Uterus (tissue), 4 donors: ENCODE measurements around the gene SLC2A10. TPM values are rescaled to one million over a fixed set of nuclear protein-coding genes. Genes with fewer than 3 reads are reported as not detected.
A peak's percentile ranks its signal among the peaks of the same experiment; 100 is the strongest.

Source experiments
- DNase-seq, 2 donors: peaks; one replicate each; pipeline ENCODE4 v3.0.0-alpha.2; 2019 to 2020
- H3K27ac ChIP-seq, 2 donors: fragments of 200-600 bp; sonication (generic); 1 replicate in 1 of 2; 2 replicates in 1 of 2; pipeline ENCODE4 v1.5.1; 2016 to 2018
- H3K27me3 ChIP-seq, 2 donors: fragments of 200-600 bp; sonication (generic); one replicate each; pipeline ENCODE4 v1.5.1; 2018 to 2019; ENCODE audit warnings: control low read depth in 1 of 2
- H3K36me3 ChIP-seq, 2 donors: fragments of 200-600 bp; sonication (generic); one replicate each; pipeline ENCODE4 v1.5.1; 2019; ENCODE audit warnings: control low read depth in 1 of 2
- H3K4me1 ChIP-seq, 2 donors: fragments of 200-600 bp; sonication (generic); one replicate each; pipeline ENCODE4 v1.5.1; 2018 to 2019; ENCODE audit warnings: control low read depth in 1 of 2
- H3K4me3 ChIP-seq, 2 donors: fragments of 200-600 bp; sonication (generic); 1 replicate in 1 of 2; 2 replicates in 1 of 2; pipeline ENCODE4 v1.5.1; 2018 to 2019; ENCODE audit warnings: mild to moderate bottlenecking in 1 of 2
- H3K9me3 ChIP-seq, 2 donors: fragments of 200-600 bp; sonication (generic); one replicate each; pipeline ENCODE4 v1.5.1; 2019; ENCODE audit warnings: control low read depth in 1 of 2
- POLR2A ChIP-seq, 2 donors: fragments of 450-650 bp; IDR thresholded peaks; one replicate each; pipeline ENCODE4 v1.6.1; 2016; ENCODE audit warnings: antibody characterized with exemption in 2 of 2, mild to moderate bottlenecking in 1 of 2, moderate library complexity in 1 of 2
- intact Hi-C: fragments of 100-400 bp; cut with DNase I; formaldehyde crosslinking; loops from one replicate; pipeline ENCODE4 v1.15.1; 2023; ENCODE audit warnings: low total_unique reads
- total RNA-seq, 4 donors: library from RNA; depleted of rRNA in 3 of 4; stranded (reverse); fragments of >200 nt in 3 of 4; gene quantifications; one replicate each; pipeline versions ENCODE4 v1.1.0 to v1.2.4, GENCODE V29; 2014 to 2023
- TF ChIP-seq, protein P1 (sequence below), 4 experiments: fragments of 200-600 bp in 2 of 4; fragments of 450-650 bp in 2 of 4; sonication (generic) in 2 of 4; IDR thresholded peaks; one replicate each; pipeline ENCODE4 v1.5.1; 2016 to 2019; ENCODE audit warnings: antibody characterized with exemption in 4 of 4, mild to moderate bottlenecking in 2 of 4, moderate library complexity in 1 of 4
- donor health status: DM: yes; HTN: yes; CAD: no.

Gene SLC2A10
- total RNA-seq, 4 donors from 2014 or later: 1.3 to 32.3 (median 12.6) TPM

DNA sequence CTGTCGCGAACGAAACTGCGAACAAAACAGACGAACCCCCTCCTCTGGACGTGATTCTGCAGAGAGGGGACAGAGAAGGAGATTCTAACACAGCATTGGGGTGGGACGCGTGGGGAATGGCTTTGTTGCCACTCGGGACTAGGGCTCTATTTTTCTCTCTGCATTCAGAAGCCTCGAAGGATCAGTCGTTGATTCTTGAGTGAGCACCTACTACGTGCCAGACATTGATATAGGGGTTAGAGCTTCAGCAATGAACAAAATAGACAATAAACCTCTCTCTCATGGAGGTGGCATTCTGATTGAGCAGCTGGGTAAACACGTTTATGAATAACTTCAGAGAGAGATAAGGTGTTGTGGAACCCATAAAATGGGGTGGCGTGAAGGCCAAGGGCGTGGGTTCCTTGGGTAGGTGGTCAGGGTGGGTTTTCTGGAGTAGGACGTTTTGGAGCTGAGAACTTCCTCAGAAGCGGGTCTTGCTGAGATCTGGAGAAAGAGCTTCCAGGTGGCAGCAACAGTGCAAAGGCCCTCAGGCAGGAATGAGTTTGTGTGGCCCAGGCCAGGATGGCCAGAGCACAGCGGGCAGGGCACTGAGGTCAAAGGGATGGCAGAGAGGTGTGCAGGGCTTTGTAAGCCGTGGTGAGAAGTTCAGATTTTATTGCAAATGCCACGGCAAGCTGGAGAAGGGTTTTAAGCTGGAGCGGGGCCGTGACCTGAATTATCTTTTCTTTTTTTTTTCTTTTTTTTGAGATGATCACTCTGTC, 884 bp downstream of the SLC2A10 start:
- no peaks in the 10 kb centered on the region for H3K36me3 ChIP-seq
- peak overlapping the region; percentile 71 to 79 for H3K27ac ChIP-seq
- no peaks in the 10 kb centered on the region for H3K27me3 ChIP-seq
- intact Hi-C loops: no loop called here
- no peak for TF ChIP-seq POLR2A (IDR thresholded peaks at IDR 0.05)
- DNase-seq: no peak
- no peaks in the 10 kb centered on the region for H3K9me3 ChIP-seq
- H3K4me3 ChIP-seq: peak overlapping the region; percentile 51 to 57
- H3K4me1 ChIP-seq: no peaks in the 10 kb centered on the region

DNA sequence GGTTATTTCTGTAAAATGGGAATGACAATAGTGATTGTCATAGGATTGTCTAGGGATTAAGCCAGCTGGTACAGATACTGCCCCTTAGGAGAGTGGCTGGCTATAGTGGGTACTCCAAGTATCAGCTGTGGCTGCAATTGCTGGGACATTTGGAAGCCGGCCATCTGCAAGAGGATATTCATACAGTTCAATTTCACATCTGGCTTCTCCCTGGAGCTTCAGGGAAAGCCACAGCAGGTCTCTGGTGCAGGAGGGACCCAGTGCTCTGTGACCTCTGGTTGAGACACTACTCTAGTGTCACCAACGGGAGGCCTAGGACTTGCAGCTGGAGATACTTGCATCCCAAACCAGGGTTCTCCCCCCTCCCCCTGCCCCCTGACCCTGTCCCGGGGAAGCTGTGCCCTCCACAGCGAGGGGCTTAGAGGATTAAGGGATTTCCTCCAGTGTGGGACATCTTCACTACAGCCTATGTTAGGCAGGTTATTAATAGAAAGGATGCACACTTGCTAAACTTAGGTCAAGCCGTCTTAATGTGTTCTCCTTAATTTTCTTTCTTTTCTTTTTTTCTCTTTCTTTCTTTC, 2.7 kb downstream of the SLC2A10 start:
- Histone ChIP-seq H3K4me3 (no peak overlapping the region), H3K4me1 (no peaks in the 10 kb centered on the region), H3K36me3 (no peaks in the 10 kb centered on the region), H3K9me3 (no peaks in the 10 kb centered on the region), H3K27me3 (no peaks in the 10 kb centered on the region), H3K27ac (no peak overlapping the region)
- TF ChIP-seq POLR2A (IDR thresholded peaks at IDR 0.05): no peak
- TF ChIP-seq, protein P1, sequence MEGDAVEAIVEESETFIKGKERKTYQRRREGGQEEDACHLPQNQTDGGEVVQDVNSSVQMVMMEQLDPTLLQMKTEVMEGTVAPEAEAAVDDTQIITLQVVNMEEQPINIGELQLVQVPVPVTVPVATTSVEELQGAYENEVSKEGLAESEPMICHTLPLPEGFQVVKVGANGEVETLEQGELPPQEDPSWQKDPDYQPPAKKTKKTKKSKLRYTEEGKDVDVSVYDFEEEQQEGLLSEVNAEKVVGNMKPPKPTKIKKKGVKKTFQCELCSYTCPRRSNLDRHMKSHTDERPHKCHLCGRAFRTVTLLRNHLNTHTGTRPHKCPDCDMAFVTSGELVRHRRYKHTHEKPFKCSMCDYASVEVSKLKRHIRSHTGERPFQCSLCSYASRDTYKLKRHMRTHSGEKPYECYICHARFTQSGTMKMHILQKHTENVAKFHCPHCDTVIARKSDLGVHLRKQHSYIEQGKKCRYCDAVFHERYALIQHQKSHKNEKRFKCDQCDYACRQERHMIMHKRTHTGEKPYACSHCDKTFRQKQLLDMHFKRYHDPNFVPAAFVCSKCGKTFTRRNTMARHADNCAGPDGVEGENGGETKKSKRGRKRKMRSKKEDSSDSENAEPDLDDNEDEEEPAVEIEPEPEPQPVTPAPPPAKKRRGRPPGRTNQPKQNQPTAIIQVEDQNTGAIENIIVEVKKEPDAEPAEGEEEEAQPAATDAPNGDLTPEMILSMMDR (IDR thresholded peaks at IDR 0.05): no peak
- intact Hi-C loops: no loop called here
- no peak for DNase-seq

DNA sequence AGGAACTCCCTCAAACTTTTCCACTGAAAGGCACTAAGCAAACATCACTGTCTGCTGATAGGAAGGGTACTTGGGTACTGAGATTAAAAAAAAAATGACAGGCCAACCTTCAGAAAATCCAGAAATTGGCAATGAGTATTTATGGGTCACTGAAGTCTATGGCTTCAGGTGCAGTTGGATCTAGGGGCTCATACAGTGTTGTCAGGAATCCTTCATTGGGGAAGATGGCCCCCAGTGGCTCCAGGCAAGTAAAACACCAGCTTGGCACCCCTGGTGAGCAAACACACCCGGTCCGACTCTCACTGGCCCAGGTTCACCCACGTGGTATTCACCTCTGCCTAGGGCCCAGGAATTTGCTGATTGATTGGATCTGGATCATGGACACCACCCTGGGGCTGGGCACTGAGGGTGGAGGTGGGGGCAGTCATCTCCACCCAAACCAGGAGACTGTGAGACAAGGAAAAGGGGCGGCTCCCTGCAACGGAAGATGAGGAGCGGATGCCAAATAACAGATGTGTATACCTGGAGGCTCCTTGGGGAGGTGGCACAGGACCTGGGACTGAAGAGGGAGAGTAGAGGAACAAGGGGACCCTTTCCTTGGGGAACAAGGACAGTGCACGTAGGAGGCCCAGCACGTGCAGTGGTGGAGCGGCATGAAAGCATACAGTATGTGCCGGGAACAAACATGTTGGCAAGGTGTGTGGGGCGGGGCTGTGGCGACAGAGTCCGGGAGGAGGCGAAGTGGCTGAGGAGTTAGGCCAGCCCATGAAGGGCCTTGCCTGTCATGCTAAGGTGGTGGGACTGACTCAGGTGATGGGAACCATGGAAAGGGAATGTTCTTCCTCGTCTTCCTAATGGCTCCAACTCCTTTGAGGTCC, 4.7 kb downstream of the SLC2A10 start:
- Histone ChIP-seq H3K4me1 (no peaks in the 10 kb centered on the region), H3K4me3 (no peak overlapping the region), H3K36me3 (no peaks in the 10 kb centered on the region), H3K27ac (no peak overlapping the region), H3K27me3 (no peaks in the 10 kb centered on the region), H3K9me3 (no peaks in the 10 kb centered on the region)
- TF ChIP-seq, protein P1 (IDR thresholded peaks at IDR 0.05): no peak
- TF ChIP-seq POLR2A (IDR thresholded peaks at IDR 0.05): no peak
- intact Hi-C loops: no loop called here
- DNase-seq: no peak

DNA sequence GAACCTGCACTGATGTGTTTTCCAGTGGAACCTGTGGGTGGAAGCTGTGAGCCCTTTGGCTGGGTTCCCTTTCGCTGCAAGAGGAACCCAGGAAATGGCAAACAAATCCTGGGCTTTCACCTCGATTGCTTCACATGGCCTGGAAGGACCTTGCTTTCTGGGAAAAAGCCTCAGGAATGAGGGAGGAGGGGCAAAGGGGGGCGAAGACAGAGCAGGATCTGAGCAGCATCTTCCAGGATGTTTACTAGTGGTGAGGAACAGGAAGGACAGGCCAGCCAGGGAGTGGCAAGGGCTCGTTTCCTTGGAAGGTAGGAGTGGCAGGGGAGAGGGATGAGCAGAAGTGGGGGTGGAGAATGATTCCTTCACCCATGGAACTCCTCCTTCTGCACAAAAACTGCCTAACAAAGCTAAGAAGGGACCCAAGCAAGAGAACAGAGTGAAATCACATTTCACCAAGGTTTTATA, 5.9 kb downstream of the SLC2A10 start:
- Histone ChIP-seq H3K27ac (no peak overlapping the region), H3K4me1 (no peaks in the 10 kb centered on the region)

More for the DNA sequence above, 5.9 kb downstream of the SLC2A10 start:
- no peak overlapping the region for H3K4me3 ChIP-seq
- peak; percentile 57 to 68 for DNase-seq
- H3K36me3 ChIP-seq: no peaks in the 10 kb centered on the region
- intact Hi-C loops: no loop called here
- H3K27me3 ChIP-seq: no peaks in the 10 kb centered on the region
- no peak for TF ChIP-seq POLR2A (IDR thresholded peaks at IDR 0.05)
- TF ChIP-seq, protein P1 (IDR thresholded peaks at IDR 0.05): peak in 1 of 4 experiments; percentile 29
- no peaks in the 10 kb centered on the region for H3K9me3 ChIP-seq
